Activated naive CD4-positive, alpha-beta T cell treated with anti-CD3 and anti-CD28 coated beads, Interleukin-2, amount 50 U/mL, for 16 hours (primary cell): Measurements from ENCODE around the gene GLYATL1.
A peak's percentile ranks its signal among the peaks of the same experiment; 100 is the strongest.

Experiments used
- DNase-seq: peaks from one replicate; pipeline ENCODE4 v3.0.0-alpha.2; 2020

GLYATL1 gene

GRCh38 chr11:58939277-58939676 is at the start of gene GLYATL1:
TSS of gene GLYATL1 (plus strand) at chr11:58939488. CDS start at chr11:58947088, 7,600 bp downstream.
- DNase-seq: no peak

- no peak for DNase-seq
Measured at GRCh38 chr11:58893899-58894298, 45.4 kb upstream of the GLYATL1 start.

GRCh38 chr11:58898106-58898505 is 41.2 kb upstream of the GLYATL1 start:
- DNase-seq: no peak

- DNase-seq: peak; percentile 14
Measured at GRCh38 chr11:58900479-58901420, 38.5 kb upstream of the GLYATL1 start.

- no peak for DNase-seq
Measured at GRCh38 chr11:58902881-58903280, 36.4 kb upstream of the GLYATL1 start.

- DNase-seq: no peak
Measured at GRCh38 chr11:58905011-58905720, 34.1 kb upstream of the GLYATL1 start.

GRCh38 chr11:58905721-58906547 is 33.4 kb upstream of the GLYATL1 start:
- no peak for DNase-seq

GRCh38 chr11:58907780-58908179 is 31.5 kb upstream of the GLYATL1 start:
- no peak for DNase-seq

GRCh38 chr11:58912124-58912523 is 27.2 kb upstream of the GLYATL1 start:
- DNase-seq: no peak

- no peak for DNase-seq
Measured at GRCh38 chr11:58913685-58914084, 25.6 kb upstream of the GLYATL1 start.

- no peak for DNase-seq
Measured at GRCh38 chr11:58914821-58915543, 24.3 kb upstream of the GLYATL1 start.

- no peak for DNase-seq
Measured at GRCh38 chr11:58916637-58917036, 22.7 kb upstream of the GLYATL1 start.

GRCh38 chr11:58917159-58917783 is 22.0 kb upstream of the GLYATL1 start:
- no peak for DNase-seq

GRCh38 chr11:58919561-58919960 is 19.7 kb upstream of the GLYATL1 start:
- DNase-seq: no peak

- DNase-seq: no peak
Measured at GRCh38 chr11:58919980-58920379, 19.3 kb upstream of the GLYATL1 start.

GRCh38 chr11:58921778-58922390 is 17.4 kb upstream of the GLYATL1 start:
- DNase-seq: no peak

- no peak for DNase-seq
Measured at GRCh38 chr11:58922479-58922878, 16.8 kb upstream of the GLYATL1 start.

- no peak for DNase-seq
Measured at GRCh38 chr11:58923300-58923788, 15.9 kb upstream of the GLYATL1 start.

GRCh38 chr11:58924230-58924629 is 15.1 kb upstream of the GLYATL1 start:
- no peak for DNase-seq

GRCh38 chr11:58926251-58926650 is 13.0 kb upstream of the GLYATL1 start:
- no peak for DNase-seq

- no peak for DNase-seq
Measured at GRCh38 chr11:58926695-58927094, 12.6 kb upstream of the GLYATL1 start.
